Right lung (tissue), 5 donors: ENCODE data around the gene PCDHGA4. TPM values are rescaled to one million over a fixed set of nuclear protein-coding genes. Genes with fewer than 3 reads are reported as not detected.
"Not testable (repeated sequence)": the region's sequence is repeated elsewhere in the genome, so short reads cannot be mapped to it uniquely, and the experiment has no call there.

ENCODE experiments used
- DNase-seq, 2 donors: peaks; one replicate each; pipeline ENCODE4 v3.0.0-alpha.2; 2013
- polyA plus RNA-seq, 5 donors: library from polyadenylated mRNA; unstranded; fragments of 120-200 nt; gene quantifications; one replicate each; pipeline versions ENCODE4 v1.2.1 to v1.2.3, GENCODE V29; 2013; ENCODE audit warnings: inconsistent platforms in 1 of 5, low replicate concordance in 1 of 5; ENCODE audit not compliant: insufficient read length in 5 of 5, insufficient read depth in 1 of 5

PCDHGA4 gene
- polyA plus RNA-seq, 5 donors = 1.9 to 3.3 (median 2.4) TPM

DNA sequence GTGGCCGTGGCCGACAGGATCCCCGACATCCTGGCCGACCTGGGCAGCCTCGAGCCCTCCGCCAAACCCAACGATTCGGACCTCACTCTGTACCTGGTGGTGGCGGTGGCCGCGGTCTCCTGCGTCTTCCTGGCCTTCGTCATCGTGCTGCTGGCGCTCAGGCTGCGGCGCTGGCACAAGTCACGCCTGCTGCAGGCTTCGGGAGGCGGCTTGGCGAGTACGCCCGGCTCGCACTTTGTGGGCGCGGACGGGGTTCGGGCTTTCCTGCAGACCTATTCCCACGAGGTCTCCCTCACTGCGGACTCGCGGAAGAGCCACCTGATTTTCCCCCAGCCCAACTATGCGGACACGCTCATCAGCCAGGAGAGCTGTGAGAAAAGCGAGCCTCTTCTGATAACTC lies 8.8 kb upstream of the PCDHGA4 start:
- not testable (repeated sequence) for DNase-seq

GRCh38 chr5:141349917-141350619 lies 4.8 kb upstream of the PCDHGA4 start, which contains the start of gene PCDHGB1:
PCDHGB1 (plus strand) TSS chr5:141350099; CDS start chr5:141350261, 162 bp downstream.
- no peak for DNase-seq

DNA sequence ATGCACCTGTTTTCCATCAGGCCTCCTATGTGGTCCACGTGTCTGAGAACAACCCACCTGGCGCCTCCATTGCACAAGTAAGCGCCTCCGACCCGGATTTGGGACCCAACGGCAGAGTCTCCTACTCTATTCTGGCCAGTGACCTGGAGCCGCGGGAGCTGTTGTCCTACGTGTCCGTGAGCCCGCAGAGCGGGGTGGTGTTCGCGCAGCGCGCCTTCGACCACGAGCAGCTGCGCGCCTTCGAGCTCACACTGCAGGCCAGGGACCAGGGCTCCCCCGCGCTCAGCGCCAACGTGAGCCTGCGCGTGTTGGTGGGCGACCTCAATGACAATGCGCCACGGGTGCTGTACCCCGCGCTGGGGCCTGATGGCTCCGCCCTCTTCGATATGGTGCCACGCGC lies 3.2 kb upstream of the PCDHGA4 start:
- DNase-seq = no peak

DNA sequence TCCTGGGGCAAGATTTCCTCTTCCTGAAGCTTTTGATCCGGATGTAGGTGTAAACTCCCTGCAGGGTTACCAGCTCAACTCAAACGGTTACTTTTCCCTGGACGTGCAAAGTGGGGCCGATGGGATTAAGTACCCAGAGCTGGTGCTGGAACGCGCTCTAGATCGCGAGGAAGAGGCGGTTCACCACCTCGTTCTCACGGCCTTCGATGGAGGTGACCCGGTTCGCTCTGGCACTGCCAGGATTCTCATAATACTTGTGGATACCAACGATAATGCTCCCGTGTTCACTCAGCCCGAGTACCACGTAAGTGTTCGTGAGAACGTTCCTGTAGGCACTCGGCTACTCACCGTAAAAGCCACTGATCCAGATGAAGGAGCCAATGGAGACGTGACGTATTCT lies 820 bp downstream of the PCDHGA4 start:
- DNase-seq = no peak

GRCh38 chr5:141356133-141356532 lies 1.3 kb downstream of the PCDHGA4 start:
- no peak for DNase-seq

DNA sequence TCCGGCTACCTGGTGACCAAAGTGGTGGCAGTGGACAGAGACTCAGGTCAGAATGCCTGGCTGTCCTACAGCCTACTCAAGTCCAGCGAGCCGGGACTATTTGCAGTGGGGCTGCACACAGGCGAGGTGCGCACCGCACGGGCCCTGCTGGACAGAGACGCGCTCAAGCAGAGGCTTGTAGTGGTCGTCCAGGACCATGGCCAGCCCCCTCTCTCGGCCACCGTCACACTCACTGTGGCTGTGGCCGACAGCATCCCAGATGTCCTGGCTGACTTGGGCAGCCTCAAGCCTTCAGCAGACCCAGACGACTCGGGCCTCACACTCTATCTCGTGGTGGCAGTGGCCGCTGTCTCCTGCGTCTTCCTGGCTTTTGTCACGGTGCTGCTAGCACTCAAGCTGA lies 2.1 kb downstream of the PCDHGA4 start:
- no peak for DNase-seq

- DNase-seq = no peak
These were observed 5.1 kb downstream of the PCDHGA4 start, which contains the start of gene PCDHGB2 for GRCh38 chr5:141359790-141360426. PCDHGB2 (plus strand) TSS chr5:141359994; CDS start chr5:141360136, 142 bp downstream.

- no peak for DNase-seq
These were observed 5.9 kb downstream of the PCDHGA4 start for GRCh38 chr5:141360685-141361084.

DNA sequence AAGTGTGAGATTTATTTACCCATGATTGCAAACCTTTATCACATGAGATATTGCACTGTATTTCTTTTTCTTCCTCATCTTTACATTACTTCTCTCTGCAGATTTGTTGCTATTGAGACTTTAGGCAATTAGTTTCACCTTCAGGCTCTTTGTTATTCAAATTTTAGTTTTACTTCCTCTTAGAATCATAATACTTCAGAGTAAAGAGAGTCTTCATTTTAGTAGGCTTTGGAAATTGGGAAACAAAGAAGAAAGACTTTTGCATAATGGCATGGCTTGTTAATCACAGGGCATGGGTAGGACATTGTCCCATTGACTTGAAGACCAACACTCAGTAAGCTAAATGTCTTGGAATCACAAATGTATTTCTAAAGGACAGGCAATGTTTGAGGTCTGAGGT lies 7.9 kb downstream of the PCDHGA4 start:
- no peak for DNase-seq

DNA sequence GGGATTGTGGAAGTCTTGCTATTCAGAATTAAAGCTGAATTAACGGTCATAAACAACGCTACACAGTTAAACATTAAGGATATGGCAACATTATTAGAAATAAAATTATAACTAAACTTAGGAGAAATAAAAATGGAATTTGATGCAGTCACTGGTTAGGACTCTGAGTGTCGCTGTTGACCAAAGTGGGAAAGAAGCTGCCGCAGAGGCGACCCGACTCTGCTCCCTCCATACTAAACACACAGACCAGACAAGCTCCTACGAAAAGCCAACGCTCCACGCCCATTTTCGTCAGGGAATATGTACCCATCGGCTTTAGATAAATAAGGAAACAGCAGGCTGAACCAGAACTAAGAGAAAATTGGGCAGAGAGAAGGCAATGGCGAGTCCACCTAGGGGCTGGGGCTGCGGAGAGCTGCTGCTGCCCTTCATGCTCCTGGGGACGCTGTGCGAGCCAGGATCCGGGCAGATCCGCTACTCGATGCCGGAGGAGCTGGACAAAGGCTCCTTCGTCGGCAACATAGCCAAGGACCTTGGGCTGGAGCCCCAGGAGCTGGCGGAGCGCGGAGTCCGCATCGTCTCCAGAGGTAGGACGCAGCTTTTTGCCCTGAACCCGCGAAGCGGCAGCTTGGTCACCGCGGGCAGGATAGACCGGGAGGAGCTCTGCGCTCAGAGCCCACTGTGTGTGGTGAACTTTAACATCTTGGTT lies 9.3 kb downstream of the PCDHGA4 start, which contains the start of gene PCDHGA5:
Gene PCDHGA5, plus strand, starts transcription at position 211 of the 709 bp plus-strand sequence. Its CDS starts 169 bp downstream, at position 380.
- no peak for DNase-seq

- DNase-seq = no peak
These were observed 11.4 kb downstream of the PCDHGA4 start for GRCh38 chr5:141366016-141366896.

DNA sequence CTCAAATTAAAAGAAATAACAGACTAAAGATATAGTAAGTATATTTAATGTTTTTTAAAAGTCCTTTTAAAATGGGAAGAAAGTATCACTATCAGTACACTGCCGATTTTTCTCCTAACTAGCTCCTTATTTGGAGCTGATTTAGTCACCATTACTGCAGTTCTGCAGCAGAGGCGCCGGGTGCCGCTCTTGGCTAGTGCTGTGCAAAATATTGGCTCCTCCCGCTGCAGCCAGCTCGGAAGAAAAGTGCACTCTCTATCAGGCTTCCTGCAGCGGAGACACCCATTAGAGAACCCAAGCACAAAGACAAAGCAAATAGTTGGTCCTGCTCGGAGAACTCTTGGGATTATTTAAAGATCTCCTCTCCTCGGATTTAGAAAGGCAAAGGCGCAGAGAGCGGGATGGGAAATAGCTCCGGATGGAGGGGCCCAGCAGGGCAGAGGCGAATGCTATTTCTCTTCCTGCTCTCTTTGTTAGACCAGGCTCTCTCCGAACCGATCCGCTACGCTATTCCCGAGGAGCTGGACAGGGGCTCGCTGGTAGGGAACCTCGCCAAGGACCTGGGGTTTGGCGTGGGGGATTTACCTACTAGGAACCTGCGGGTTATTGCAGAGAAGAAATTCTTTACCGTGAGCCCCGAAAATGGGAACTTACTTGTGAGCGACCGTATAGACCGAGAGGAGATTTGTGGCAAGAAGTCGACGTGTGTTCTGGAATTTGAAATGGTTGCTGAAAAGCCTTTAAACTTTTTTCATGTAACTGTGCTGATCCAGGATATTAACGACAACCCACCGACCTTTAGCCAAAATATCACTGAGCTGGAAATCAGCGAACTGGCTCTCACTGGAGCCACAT lies 15.4 kb downstream of the PCDHGA4 start, which contains the start of gene PCDHGB3:
Gene PCDHGB3, plus strand, starts transcription at position 249 of the 855 bp plus-strand sequence. Its CDS starts 153 bp downstream, at position 402.
- no peak for DNase-seq

- no peak for DNase-seq
These were observed 17.0 kb downstream of the PCDHGA4 start for GRCh38 chr5:141371572-141372475.

- DNase-seq = no peak
These were observed 19.0 kb downstream of the PCDHGA4 start, which contains the start of gene PCDHGA6 for GRCh38 chr5:141373673-141374317. PCDHGA6 (plus strand) TSS chr5:141373891; CDS start chr5:141374084, 193 bp downstream.

GRCh38 chr5:141374627-141375026 lies 19.8 kb downstream of the PCDHGA4 start:
- DNase-seq = no peak

DNA sequence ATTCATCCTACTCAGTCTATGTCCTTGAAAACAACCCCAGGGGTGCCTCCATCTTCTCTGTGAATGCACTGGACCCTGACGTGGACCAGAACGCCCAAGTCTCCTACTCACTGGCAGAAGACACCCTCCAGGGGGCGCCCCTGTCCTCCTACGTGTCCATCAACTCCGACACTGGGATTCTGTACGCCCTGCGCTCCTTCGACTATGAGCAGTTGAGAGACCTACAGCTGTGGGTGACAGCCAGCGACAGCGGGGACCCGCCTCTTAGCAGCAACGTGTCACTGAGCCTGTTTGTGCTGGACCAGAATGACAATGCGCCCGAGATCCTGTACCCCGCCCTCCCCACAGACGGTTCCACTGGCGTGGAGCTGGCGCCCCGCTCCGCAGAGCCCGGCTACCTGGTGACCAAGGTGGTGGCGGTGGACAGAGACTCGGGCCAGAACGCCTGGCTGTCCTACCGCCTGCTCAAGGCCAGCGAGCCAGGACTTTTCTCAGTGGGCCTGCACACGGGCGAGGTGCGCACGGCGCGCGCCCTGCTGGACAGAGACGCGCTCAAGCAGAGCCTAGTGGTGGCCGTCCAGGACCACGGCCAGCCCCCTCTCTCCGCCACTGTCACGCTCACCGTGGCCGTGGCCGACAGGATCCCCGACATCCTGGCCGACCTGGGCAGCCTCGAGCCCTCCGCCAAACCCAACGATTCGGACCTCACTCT lies 20.8 kb downstream of the PCDHGA4 start:
- DNase-seq = not testable (repeated sequence)

- DNase-seq = no peak
These were observed 27.9 kb downstream of the PCDHGA4 start, which contains the start of gene PCDHGA7 for GRCh38 chr5:141382469-141383294. PCDHGA7 (plus strand) TSS chr5:141382742; CDS start chr5:141382900, 158 bp downstream.
